H1 (cell line): Measurements from ENCODE around the gene POLN. TPM values are rescaled to one million over a fixed set of nuclear protein-coding genes. Genes with fewer than 3 reads are reported as not detected.

Experiments used
- GABPA ChIP-seq: IDR thresholded peaks from 2 replicates; pipeline ENCODE4 v1.6.1; 2011; ENCODE audit warnings: mild to moderate bottlenecking, low read length, moderate library complexity, borderline replicate concordance; ENCODE audit not compliant: insufficient read depth
- HDAC2 ChIP-seq, 2 experiments: fragments of 300-600 bp in 1 of 2; sonication (generic) in 1 of 2; IDR thresholded peaks; 2 replicates each; pipeline ENCODE4 v1.6.1; 2011 to 2012; ENCODE audit warnings: low read depth in 2 of 2, low read length in 2 of 2, mild to moderate bottlenecking in 2 of 2, moderate library complexity in 2 of 2, borderline replicate concordance in 1 of 2, inconsistent platforms in 1 of 2
- SP2 ChIP-seq: IDR thresholded peaks from 2 replicates; pipeline ENCODE4 v1.6.1; 2012; ENCODE audit warnings: mild to moderate bottlenecking, low read length, inconsistent platforms
- TCF12 ChIP-seq: IDR thresholded peaks from 2 replicates; pipeline ENCODE4 v1.6.1; 2011; ENCODE audit warnings: low read depth, mild to moderate bottlenecking, low read length
- polyA plus RNA-seq, 7 experiments: library from polyadenylated mRNA; depleted of rRNA in 3 of 7; stranded (reverse) in 5 of 7; unstranded in 2 of 7; fragments of >200 nt in 5 of 7; fragments of 200-250 nt in 2 of 7; gene quantifications; 1 replicate in 5 of 7; 2 replicates in 1 of 7; 4 replicates in 1 of 7; pipeline versions ENCODE4 v1.2.1 to v1.2.3, GENCODE V29; 2011 to 2013; ENCODE audit warnings: missing spikeins in 2 of 7, mixed read lengths in 2 of 7
- total RNA-seq: library from RNA; stranded (reverse); fragmentation: NEBNext Ultra II Directional; extraction: Animal tissue kit (Norgen Biotek cat#: 25700); gene quantifications from 2 replicates; pipeline ENCODE4 v1.2.1, GENCODE V29; 2021
- TF ChIP-seq, protein P1 (sequence below): fragments of 300-600 bp; sonication (generic); IDR thresholded peaks from 2 replicates; pipeline ENCODE4 v1.7.1; 2012; ENCODE audit warnings: low read length, moderate library complexity, mild to moderate bottlenecking, inconsistent platforms; ENCODE audit not compliant: insufficient replicate concordance
- TF ChIP-seq, protein P2 (sequence below): IDR thresholded peaks from 2 replicates; pipeline ENCODE4 v1.6.1; 2012; ENCODE audit warnings: low read length, inconsistent platforms

POLN gene
- total and polyA plus RNA-seq, 2 of the 8 experiments (the other 6 are each of a cell fraction or from before 2014, with no cell fraction given) = 0.98 to 1.5 TPM

DNA sequence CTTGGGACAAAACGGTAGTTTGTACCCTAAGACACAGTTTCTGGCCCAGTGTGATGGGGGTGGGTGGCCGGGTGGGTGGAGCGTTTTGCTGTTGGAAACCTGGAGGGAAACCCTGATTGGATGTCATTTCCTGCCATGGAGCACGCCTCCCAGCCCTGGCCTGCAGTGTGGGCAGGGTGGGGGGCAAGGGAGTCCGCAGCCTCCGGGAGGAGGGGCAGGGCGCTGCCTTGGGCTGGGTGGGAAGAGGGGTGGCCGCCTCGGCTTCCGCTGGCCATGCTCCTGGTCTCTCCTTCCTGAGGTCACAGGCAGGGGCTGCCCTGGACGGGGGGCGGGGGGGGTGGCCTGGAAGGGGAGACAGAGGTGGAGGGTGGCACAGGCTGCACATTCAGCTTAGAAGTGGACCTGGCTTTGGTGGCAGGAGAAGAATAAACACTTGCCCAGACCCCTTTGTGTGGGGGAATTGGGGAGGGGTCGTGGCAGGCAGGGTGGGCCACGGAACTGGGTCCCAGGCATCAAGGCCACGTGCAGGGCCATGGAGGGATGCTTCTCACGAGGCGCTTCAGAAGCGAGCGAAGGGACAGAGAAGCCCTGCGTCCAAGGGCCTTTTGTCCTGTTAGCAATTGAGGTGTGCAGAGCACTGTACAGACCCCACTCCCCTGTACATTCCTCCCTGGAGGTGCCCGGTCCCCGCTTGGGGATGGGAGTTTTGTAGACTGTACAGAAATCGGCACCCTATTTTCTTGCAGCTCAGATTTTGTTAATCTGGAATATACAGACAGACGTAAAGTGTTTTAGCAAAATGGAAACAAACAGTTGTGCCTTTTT is 176.6 kb downstream of the POLN start (continued):
- TF ChIP-seq, protein P1, sequence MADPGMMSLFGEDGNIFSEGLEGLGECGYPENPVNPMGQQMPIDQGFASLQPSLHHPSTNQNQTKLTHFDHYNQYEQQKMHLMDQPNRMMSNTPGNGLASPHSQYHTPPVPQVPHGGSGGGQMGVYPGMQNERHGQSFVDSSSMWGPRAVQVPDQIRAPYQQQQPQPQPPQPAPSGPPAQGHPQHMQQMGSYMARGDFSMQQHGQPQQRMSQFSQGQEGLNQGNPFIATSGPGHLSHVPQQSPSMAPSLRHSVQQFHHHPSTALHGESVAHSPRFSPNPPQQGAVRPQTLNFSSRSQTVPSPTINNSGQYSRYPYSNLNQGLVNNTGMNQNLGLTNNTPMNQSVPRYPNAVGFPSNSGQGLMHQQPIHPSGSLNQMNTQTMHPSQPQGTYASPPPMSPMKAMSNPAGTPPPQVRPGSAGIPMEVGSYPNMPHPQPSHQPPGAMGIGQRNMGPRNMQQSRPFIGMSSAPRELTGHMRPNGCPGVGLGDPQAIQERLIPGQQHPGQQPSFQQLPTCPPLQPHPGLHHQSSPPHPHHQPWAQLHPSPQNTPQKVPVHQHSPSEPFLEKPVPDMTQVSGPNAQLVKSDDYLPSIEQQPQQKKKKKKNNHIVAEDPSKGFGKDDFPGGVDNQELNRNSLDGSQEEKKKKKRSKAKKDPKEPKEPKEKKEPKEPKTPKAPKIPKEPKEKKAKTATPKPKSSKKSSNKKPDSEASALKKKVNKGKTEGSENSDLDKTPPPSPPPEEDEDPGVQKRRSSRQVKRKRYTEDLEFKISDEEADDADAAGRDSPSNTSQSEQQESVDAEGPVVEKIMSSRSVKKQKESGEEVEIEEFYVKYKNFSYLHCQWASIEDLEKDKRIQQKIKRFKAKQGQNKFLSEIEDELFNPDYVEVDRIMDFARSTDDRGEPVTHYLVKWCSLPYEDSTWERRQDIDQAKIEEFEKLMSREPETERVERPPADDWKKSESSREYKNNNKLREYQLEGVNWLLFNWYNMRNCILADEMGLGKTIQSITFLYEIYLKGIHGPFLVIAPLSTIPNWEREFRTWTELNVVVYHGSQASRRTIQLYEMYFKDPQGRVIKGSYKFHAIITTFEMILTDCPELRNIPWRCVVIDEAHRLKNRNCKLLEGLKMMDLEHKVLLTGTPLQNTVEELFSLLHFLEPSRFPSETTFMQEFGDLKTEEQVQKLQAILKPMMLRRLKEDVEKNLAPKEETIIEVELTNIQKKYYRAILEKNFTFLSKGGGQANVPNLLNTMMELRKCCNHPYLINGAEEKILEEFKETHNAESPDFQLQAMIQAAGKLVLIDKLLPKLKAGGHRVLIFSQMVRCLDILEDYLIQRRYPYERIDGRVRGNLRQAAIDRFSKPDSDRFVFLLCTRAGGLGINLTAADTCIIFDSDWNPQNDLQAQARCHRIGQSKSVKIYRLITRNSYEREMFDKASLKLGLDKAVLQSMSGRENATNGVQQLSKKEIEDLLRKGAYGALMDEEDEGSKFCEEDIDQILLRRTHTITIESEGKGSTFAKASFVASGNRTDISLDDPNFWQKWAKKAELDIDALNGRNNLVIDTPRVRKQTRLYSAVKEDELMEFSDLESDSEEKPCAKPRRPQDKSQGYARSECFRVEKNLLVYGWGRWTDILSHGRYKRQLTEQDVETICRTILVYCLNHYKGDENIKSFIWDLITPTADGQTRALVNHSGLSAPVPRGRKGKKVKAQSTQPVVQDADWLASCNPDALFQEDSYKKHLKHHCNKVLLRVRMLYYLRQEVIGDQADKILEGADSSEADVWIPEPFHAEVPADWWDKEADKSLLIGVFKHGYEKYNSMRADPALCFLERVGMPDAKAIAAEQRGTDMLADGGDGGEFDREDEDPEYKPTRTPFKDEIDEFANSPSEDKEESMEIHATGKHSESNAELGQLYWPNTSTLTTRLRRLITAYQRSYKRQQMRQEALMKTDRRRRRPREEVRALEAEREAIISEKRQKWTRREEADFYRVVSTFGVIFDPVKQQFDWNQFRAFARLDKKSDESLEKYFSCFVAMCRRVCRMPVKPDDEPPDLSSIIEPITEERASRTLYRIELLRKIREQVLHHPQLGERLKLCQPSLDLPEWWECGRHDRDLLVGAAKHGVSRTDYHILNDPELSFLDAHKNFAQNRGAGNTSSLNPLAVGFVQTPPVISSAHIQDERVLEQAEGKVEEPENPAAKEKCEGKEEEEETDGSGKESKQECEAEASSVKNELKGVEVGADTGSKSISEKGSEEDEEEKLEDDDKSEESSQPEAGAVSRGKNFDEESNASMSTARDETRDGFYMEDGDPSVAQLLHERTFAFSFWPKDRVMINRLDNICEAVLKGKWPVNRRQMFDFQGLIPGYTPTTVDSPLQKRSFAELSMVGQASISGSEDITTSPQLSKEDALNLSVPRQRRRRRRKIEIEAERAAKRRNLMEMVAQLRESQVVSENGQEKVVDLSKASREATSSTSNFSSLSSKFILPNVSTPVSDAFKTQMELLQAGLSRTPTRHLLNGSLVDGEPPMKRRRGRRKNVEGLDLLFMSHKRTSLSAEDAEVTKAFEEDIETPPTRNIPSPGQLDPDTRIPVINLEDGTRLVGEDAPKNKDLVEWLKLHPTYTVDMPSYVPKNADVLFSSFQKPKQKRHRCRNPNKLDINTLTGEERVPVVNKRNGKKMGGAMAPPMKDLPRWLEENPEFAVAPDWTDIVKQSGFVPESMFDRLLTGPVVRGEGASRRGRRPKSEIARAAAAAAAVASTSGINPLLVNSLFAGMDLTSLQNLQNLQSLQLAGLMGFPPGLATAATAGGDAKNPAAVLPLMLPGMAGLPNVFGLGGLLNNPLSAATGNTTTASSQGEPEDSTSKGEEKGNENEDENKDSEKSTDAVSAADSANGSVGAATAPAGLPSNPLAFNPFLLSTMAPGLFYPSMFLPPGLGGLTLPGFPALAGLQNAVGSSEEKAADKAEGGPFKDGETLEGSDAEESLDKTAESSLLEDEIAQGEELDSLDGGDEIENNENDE = no peak
- TF ChIP-seq HDAC2 (IDR thresholded peaks at IDR 0.05; ENCODE audit: borderline replicate concordance in 1 of 2, low read depth in 2 of 2, low read length in 2 of 2) (no peak), TCF12 (no peak), SP2 (no peak), GABPA (no peak)
- TF ChIP-seq, protein P2, sequence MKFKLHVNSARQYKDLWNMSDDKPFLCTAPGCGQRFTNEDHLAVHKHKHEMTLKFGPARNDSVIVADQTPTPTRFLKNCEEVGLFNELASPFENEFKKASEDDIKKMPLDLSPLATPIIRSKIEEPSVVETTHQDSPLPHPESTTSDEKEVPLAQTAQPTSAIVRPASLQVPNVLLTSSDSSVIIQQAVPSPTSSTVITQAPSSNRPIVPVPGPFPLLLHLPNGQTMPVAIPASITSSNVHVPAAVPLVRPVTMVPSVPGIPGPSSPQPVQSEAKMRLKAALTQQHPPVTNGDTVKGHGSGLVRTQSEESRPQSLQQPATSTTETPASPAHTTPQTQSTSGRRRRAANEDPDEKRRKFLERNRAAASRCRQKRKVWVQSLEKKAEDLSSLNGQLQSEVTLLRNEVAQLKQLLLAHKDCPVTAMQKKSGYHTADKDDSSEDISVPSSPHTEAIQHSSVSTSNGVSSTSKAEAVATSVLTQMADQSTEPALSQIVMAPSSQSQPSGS = no peak
